ENCODE data around the gene UGT2B17. TPM values are rescaled to one million over a fixed set of nuclear protein-coding genes. Genes with fewer than 3 reads are reported as not detected.

The UGT2B17 gene
- total and polyA plus RNA-seq, 2 donors (not counting 3 experiments of a cell fraction or from before 2014, with no cell fraction given): not detected

GRCh38 chr4:68617003-68617698, 41.0 kb upstream of the UGT2B17 start:
- BruUV-seq (replicated peaks): no TSS peak
- Histone ChIP-seq H3K4me3 (replicated peaks in 1 of 3; ENCODE audit: insufficient read depth in 1 of 3, low read depth in 1 of 3, low read length in 3 of 3) (no peak overlapping the region), H2AFZ (ENCODE audit: low read depth, low read length) (no peak overlapping the region), H3K9ac (replicated peaks; ENCODE audit: extremely low read depth, insufficient read depth, low read length) (no peak overlapping the region), H3K36me3 (ENCODE audit: control insufficient read depth in 2 of 2, extremely low read depth in 1 of 2, insufficient read depth in 2 of 2, low read length in 2 of 2) (no peaks in the 10 kb centered on the region), H4K20me1 (replicated peaks; ENCODE audit: control insufficient read depth, extremely low read depth, insufficient read depth, low read length) (no peaks in the 10 kb centered on the region), H3K27ac (ENCODE audit: insufficient read depth, low read depth, low read length) (no peak overlapping the region), H3K79me2 (ENCODE audit: control insufficient read depth, insufficient read depth, low read length) (no peaks in the 10 kb centered on the region), H3K27me3 (ENCODE audit: control insufficient read depth in 2 of 2, insufficient read depth in 2 of 2, low read length in 2 of 2) (no peaks in the 10 kb centered on the region), H3K4me2 (ENCODE audit: insufficient read depth, low read length) (no peak overlapping the region), H3K9me3 (replicated peaks; ENCODE audit: control insufficient read depth, insufficient read depth, low read length) (no peaks in the 10 kb centered on the region), H3K4me1 (ENCODE audit: control insufficient read depth, extremely low read depth, insufficient read depth, low read length) (no peaks in the 10 kb centered on the region), H3K9me1 (replicated peaks; ENCODE audit: control insufficient read depth, extremely low read depth, insufficient read depth, low read length) (no peaks in the 10 kb centered on the region)
- intact Hi-C loops (cut with micrococcal nuclease) (no loop called here), dilution Hi-C loops (cut with MboI; ENCODE audit: extremely low pct_ligation_motif_present, low sequenced_read_pairs) (no loop called here)
- ChIA-PET CTCF (no interaction called here), POLR2A (no interaction called here)
- TF ChIP-seq CTCF (IDR thresholded peaks at IDR 0.05; ENCODE audit: extremely low read depth in 1 of 2, insufficient read depth in 1 of 2, low read depth in 1 of 2, low read length in 2 of 2) (no peak), POLR2AphosphoS5 (IDR thresholded peaks at IDR 0.05; ENCODE audit: insufficient read depth, low read depth, low read length) (no peak), MYC (IDR thresholded peaks at IDR 0.05; ENCODE audit: low read depth, low read length) (no peak), POLR2A (IDR thresholded peaks at IDR 0.05; ENCODE audit: low read depth, low read length) (no peak), EZH2 (IDR thresholded peaks at IDR 0.05; ENCODE audit: borderline replicate concordance, low read depth, low read length, severe bottlenecking) (no peak), FOS (IDR thresholded peaks at IDR 0.05; ENCODE audit: borderline replicate concordance, insufficient read depth, low read length) (no peak)
- FAIRE-seq (no peak), DNase-seq (ENCODE audit: low read depth, low spot score) (no peak)

Data from endothelial cell of umbilical vein (primary cell).